Measurements from ENCODE around the gene ZFTA. TPM values are rescaled to one million over a fixed set of nuclear protein-coding genes. Genes with fewer than 3 reads are reported as not detected.

The ZFTA gene
- total RNA-seq, 1 donor from 2014 or later = 12.5 TPM

- ATAC-seq (ENCODE audit: low read depth) (no peak), DNase-seq (no peak)
- no peaks in the 10 kb centered on the region for H3K4me1 Mint-ChIP-seq
- H3K9me3 Mint-ChIP-seq = no peaks in the 10 kb centered on the region
- ChIA-PET POLR2A (no interaction called here), CTCF (no interaction called here)
- H3K36me3 Mint-ChIP-seq (ENCODE audit: low read depth) = peaks cover 25% of the 10 kb centered on the region
- intact Hi-C loops (cut with micrococcal nuclease) = no loop called here
- no peak for TF ChIP-seq CTCF (IDR thresholded peaks at IDR 0.05)
- no peaks in the 10 kb centered on the region for H3K27me3 Mint-ChIP-seq
- no peak overlapping the region for H3K27ac Mint-ChIP-seq
- no peak overlapping the region for H3K4me3 Mint-ChIP-seq
These were observed 11.4 kb downstream of the ZFTA start for GRCh38 chr11:63756919-63757761.

- POLR2A ChIA-PET = no interaction called here
- no peak for ATAC-seq (ENCODE audit: low read depth)
These were observed 19.0 kb downstream of the ZFTA start for GRCh38 chr11:63749624-63750023.

GRCh38 chr11:63747011-63747410, 21.6 kb downstream of the ZFTA start:
- ATAC-seq (ENCODE audit: low read depth) (no peak), DNase-seq (no peak)
- TF ChIP-seq CTCF (IDR thresholded peaks at IDR 0.05) = no peak
- H3K4me3 Mint-ChIP-seq = no peak overlapping the region
- no peak overlapping the region for H3K27ac Mint-ChIP-seq
- no peaks in the 10 kb centered on the region for H3K9me3 Mint-ChIP-seq
- intact Hi-C loops (cut with micrococcal nuclease) = no loop called here
- no peaks in the 10 kb centered on the region for H3K27me3 Mint-ChIP-seq
- ChIA-PET POLR2A (no interaction called here), CTCF (interaction anchor here (1.0 kb wide), 1 partner anchor 21 kb away, joined by 4 read pairs; no protein-coding TSS in a partner anchor)
- peaks cover 18% of the 10 kb centered on the region for H3K36me3 Mint-ChIP-seq (ENCODE audit: low read depth)
- H3K4me1 Mint-ChIP-seq = no peaks in the 10 kb centered on the region

More at GRCh38 chr11:63749624-63750023, 19.0 kb downstream of the ZFTA start:
- Mint-ChIP-seq H3K36me3 (ENCODE audit: low read depth) (peaks cover 31% of the 10 kb centered on the region), H3K27me3 (no peaks in the 10 kb centered on the region), H3K4me1 (no peaks in the 10 kb centered on the region), H3K4me3 (no peak overlapping the region), H3K27ac (no peak overlapping the region), H3K9me3 (no peaks in the 10 kb centered on the region)
- DNase-seq = no peak
- CTCF ChIA-PET = interaction anchor here (0.9 kb wide), 1 partner anchor 12 kb away, joined by 3 read pairs; no protein-coding TSS in a partner anchor
- intact Hi-C loops (cut with micrococcal nuclease) = no loop called here
- TF ChIP-seq CTCF (IDR thresholded peaks at IDR 0.05) = no peak

GRCh38 chr11:63745304-63746170, 23.0 kb downstream of the ZFTA start:
- Mint-ChIP-seq H3K4me1 (no peaks in the 10 kb centered on the region), H3K4me3 (no peak overlapping the region), H3K27me3 (no peaks in the 10 kb centered on the region), H3K36me3 (ENCODE audit: low read depth) (peaks cover 7% of the 10 kb centered on the region), H3K9me3 (no peaks in the 10 kb centered on the region), H3K27ac (no peak overlapping the region)
- DNase-seq = no peak
- no peak for ATAC-seq (ENCODE audit: low read depth)
- CTCF ChIA-PET = interaction anchor here (1.0 kb wide), 1 partner anchor 22 kb away, joined by 4 read pairs; no protein-coding TSS in a partner anchor
- intact Hi-C loops (cut with micrococcal nuclease) = loop anchor here (1.0 kb wide), 1 partner anchor 403 kb away; no protein-coding TSS in a partner anchor
- POLR2A ChIA-PET = no interaction called here
- no peak for TF ChIP-seq CTCF (IDR thresholded peaks at IDR 0.05)
